MCF 10A (cell line): ENCODE measurements around the gene ALPP. TPM values are rescaled to one million over a fixed set of nuclear protein-coding genes. Genes with fewer than 3 reads are reported as not detected.

Experiments used
- BruUV-seq: library from RNA; stranded (reverse); fragments of 400-500 nt; replicated peaks from 2 replicates; lab custom pipeline; 2021; lab: Mats Ljungman, UMichigan
- CTCF ChIA-PET: fragments of 300-600 bp; sonication (Branson Sonifier 250); formaldehyde crosslinking; extraction: SDS; loops from one replicate; lab custom pipeline; 2021; ENCODE audit warnings: antibody characterized with exemption, inconsistent platforms; lab: Yijun Ruan, JAX
- POLR2A ChIA-PET: fragments of 300-600, 350-650 bp; sonication (Branson Sonifier 250); formaldehyde crosslinking; extraction: SDS; loops from one replicate; lab custom pipeline; 2020; ENCODE audit warnings: antibody characterized with exemption, inconsistent platforms; lab: Yijun Ruan, JAX
- DNase-seq: peaks from one replicate; pipeline ENCODE4 v3.0.0-alpha.2; 2018; ENCODE audit not compliant: unreplicated experiment
- H3K27ac Mint-ChIP-seq: one replicate; pipeline ENCODE4 v1.8.0; 2022; ENCODE audit warnings: mild to moderate bottlenecking, low read depth, mixed read lengths; ENCODE audit not compliant: unreplicated experiment
- H3K27me3 Mint-ChIP-seq: one replicate; pipeline ENCODE4 v1.8.0; 2022; ENCODE audit warnings: mixed read lengths; ENCODE audit not compliant: insufficient read depth, unreplicated experiment
- H3K36me3 Mint-ChIP-seq: one replicate; pipeline ENCODE4 v1.8.0; 2022; ENCODE audit warnings: mild to moderate bottlenecking, moderate library complexity, mixed read lengths; ENCODE audit not compliant: insufficient read depth, unreplicated experiment
- H3K4me1 Mint-ChIP-seq: one replicate; pipeline ENCODE4 v1.8.0; 2022; ENCODE audit warnings: mixed read lengths; ENCODE audit not compliant: insufficient read depth, unreplicated experiment
- H3K4me3 Mint-ChIP-seq: one replicate; pipeline ENCODE4 v1.8.0; 2022; ENCODE audit warnings: mild to moderate bottlenecking, moderate library complexity, mixed read lengths; ENCODE audit not compliant: unreplicated experiment
- H3K9me3 Mint-ChIP-seq: one replicate; pipeline ENCODE4 v1.8.0; 2022; ENCODE audit warnings: mixed read lengths; ENCODE audit not compliant: unreplicated experiment
- CTCF ChIP-seq: fragments of 200-600 bp; IDR thresholded peaks from one replicate; pipeline ENCODE4 v1.8.0; 2022; ENCODE audit warnings: antibody characterized with exemption, mild to moderate bottlenecking; ENCODE audit not compliant: unreplicated experiment
- intact Hi-C: fragments of 100-400 bp; cut with micrococcal nuclease; formaldehyde crosslinking; loops from 2 replicates; pipeline ENCODE4 v1.14.1; 2022
- total RNA-seq: library from RNA; stranded (reverse); gene quantifications from 2 replicates; pipeline ENCODE4 v1.2.3, GENCODE V29; 2022

ALPP gene
- total RNA-seq, 1 experiment from 2014 or later = 0.35 TPM

GRCh38 chr2:232396683-232397082 is 18.1 kb downstream of the ALPP start:
- Mint-ChIP-seq H3K9me3 (no peaks in the 10 kb centered on the region), H3K4me3 (no peak overlapping the region), H3K36me3 (no peaks in the 10 kb centered on the region), H3K27me3 (peaks cover 11% of the 10 kb centered on the region), H3K27ac (no peak overlapping the region), H3K4me1 (peaks cover 9% of the 10 kb centered on the region)
- DNase-seq = no peak
- intact Hi-C loops = no loop called here
- BruUV-seq = no TSS peak
- CTCF ChIA-PET = interaction anchor here (0.6 kb wide), 2 partner anchors 54 to 64 kb away, joined by 3 read pairs; no protein-coding TSS in a partner anchor
- POLR2A ChIA-PET = interaction anchor here (0.6 kb wide), 1 partner anchor 186 kb away, joined by 3 read pairs; no protein-coding TSS in a partner anchor
- TF ChIP-seq CTCF = no peak

- CTCF ChIA-PET = interaction anchor here (1.0 kb wide), 1 partner anchor 70 kb away, joined by 4 read pairs; no protein-coding TSS in a partner anchor
- H3K4me3 Mint-ChIP-seq = no peak overlapping the region
- H3K4me1 Mint-ChIP-seq = peaks cover 9% of the 10 kb centered on the region
- TF ChIP-seq CTCF = no peak
- peaks cover 11% of the 10 kb centered on the region for H3K27me3 Mint-ChIP-seq
- BruUV-seq = no TSS peak
- intact Hi-C loops = no loop called here
- POLR2A ChIA-PET = interaction anchor here (0.7 kb wide), 1 partner anchor 461 kb away, joined by 4 read pairs; no protein-coding TSS in a partner anchor
- H3K9me3 Mint-ChIP-seq = no peaks in the 10 kb centered on the region
- H3K27ac Mint-ChIP-seq = no peak overlapping the region
- H3K36me3 Mint-ChIP-seq = no peaks in the 10 kb centered on the region
- no peak for DNase-seq
Observed at GRCh38 chr2:232398293-232399034, 19.9 kb downstream of the ALPP start.

GRCh38 chr2:232400256-232401015 is 21.9 kb downstream of the ALPP start:
- CTCF ChIA-PET = interaction anchor here (0.6 to 1.1 kb wide), 3 partner anchors 10 to 25 kb away, joined by 3 to 4 read pairs (median 3); no protein-coding TSS in a partner anchor
- TF ChIP-seq CTCF = no peak
- Mint-ChIP-seq H3K4me1 (peaks cover 6% of the 10 kb centered on the region), H3K4me3 (no peak overlapping the region), H3K27ac (no peak overlapping the region), H3K36me3 (no peaks in the 10 kb centered on the region), H3K27me3 (peaks cover 11% of the 10 kb centered on the region), H3K9me3 (no peaks in the 10 kb centered on the region)
- DNase-seq = no peak
- no TSS peak for BruUV-seq
- POLR2A ChIA-PET = no interaction called here
- intact Hi-C loops = no loop called here

- intact Hi-C loops = no loop called here
- TF ChIP-seq CTCF = no peak
- BruUV-seq = no TSS peak
- ChIA-PET CTCF (no interaction called here), POLR2A (interaction anchor here (0.5 kb wide), 1 partner anchor 1436 kb away, joined by 3 read pairs; no protein-coding TSS in a partner anchor)
- H3K4me1 Mint-ChIP-seq = no peaks in the 10 kb centered on the region
- no peak overlapping the region for H3K4me3 Mint-ChIP-seq
- no peaks in the 10 kb centered on the region for H3K36me3 Mint-ChIP-seq
- peaks cover 11% of the 10 kb centered on the region for H3K27me3 Mint-ChIP-seq
- no peaks in the 10 kb centered on the region for H3K9me3 Mint-ChIP-seq
- H3K27ac Mint-ChIP-seq = no peak overlapping the region
- no peak for DNase-seq
Observed at GRCh38 chr2:232402518-232402917, 24.0 kb downstream of the ALPP start.
